Ovary (tissue), 3 donors: ENCODE results near the gene GTPBP3.

Experiments
- CTCF ChIP-seq, 3 donors: fragments of 450-650 bp in 2 of 3; fragments of 200-600 bp in 1 of 3; IDR thresholded peaks; one replicate each; pipeline versions ENCODE4 v1.5.1 to v1.8.0; 2016 to 2022; ENCODE audit warnings: antibody characterized with exemption in 3 of 3, mild to moderate bottlenecking in 1 of 3
- EP300 ChIP-seq: sonication (generic); formaldehyde crosslinking; IDR thresholded peaks from one replicate; pipeline ENCODE4 v1.6.1; 2017; ENCODE audit warnings: antibody characterized with exemption
- donor health status: DM: no; HTN: no; CAD: no.

- no peak for TF ChIP-seq CTCF (IDR thresholded peaks at IDR 0.05)
- TF ChIP-seq EP300: no peak
Observed at GRCh38 chr19:17378271-17378670, 40.9 kb downstream of the GTPBP3 start.
